ENCODE data around the gene C11orf71.

C11orf71 gene

GRCh38 chr11:114441921-114442320, 41.6 kb upstream of the C11orf71 start:
- no peak for TF ChIP-seq CTCF (conservative IDR thresholded peaks at IDR 0.05; ENCODE audit: low read depth, low read length)

GRCh38 chr11:114440971-114441763, 40.9 kb upstream of the C11orf71 start:
- no peak for DNase-seq (ENCODE audit: low read depth)
- peak overlapping the region; percentile 91 for H3K4me3 ChIP-seq (ENCODE audit: low read length)
- no peak for TF ChIP-seq CTCF (conservative IDR thresholded peaks at IDR 0.05; ENCODE audit: low read depth, low read length)

More at GRCh38 chr11:114441921-114442320, 41.6 kb upstream of the C11orf71 start:
- no peak for DNase-seq (ENCODE audit: low read depth)
- H3K4me3 ChIP-seq (ENCODE audit: low read length), result no peak overlapping the region

- H3K4me3 ChIP-seq (ENCODE audit: low read length), result peak overlapping the region; percentile 91
- no peak for DNase-seq (ENCODE audit: low read depth)
- no peak for TF ChIP-seq CTCF (conservative IDR thresholded peaks at IDR 0.05; ENCODE audit: low read depth, low read length)
Observed at GRCh38 chr11:114440121-114440860, 40.0 kb upstream of the C11orf71 start.

- peak; percentile 32 for TF ChIP-seq CTCF (conservative IDR thresholded peaks at IDR 0.05; ENCODE audit: low read depth, low read length)
- peak within 1 kb of the TSS; percentile 91 for H3K4me3 ChIP-seq (ENCODE audit: low read length)
- peak; percentile 80 for DNase-seq (ENCODE audit: low read depth)
Observed at GRCh38 chr11:114439229-114440120, 39.2 kb upstream of the C11orf71 start, which contains the start of gene REXO2. REXO2 (plus strand) TSS chr11:114439467; CDS start chr11:114439529, 62 bp downstream.

GRCh38 chr11:114438303-114438702, 38.0 kb upstream of the C11orf71 start:
- DNase-seq (ENCODE audit: low read depth), result no peak
- no peak overlapping the region for H3K4me3 ChIP-seq (ENCODE audit: low read length)
- TF ChIP-seq CTCF (conservative IDR thresholded peaks at IDR 0.05; ENCODE audit: low read depth, low read length), result no peak

- no peak for TF ChIP-seq CTCF (conservative IDR thresholded peaks at IDR 0.05; ENCODE audit: low read depth, low read length)
- no peak for DNase-seq (ENCODE audit: low read depth)
- H3K4me3 ChIP-seq (ENCODE audit: low read length), result no peak overlapping the region
Observed at GRCh38 chr11:114433376-114433775, 33.1 kb upstream of the C11orf71 start.
